HUES64 (cell line): ENCODE results near the gene RNF146.

Experiments
- H3K27ac ChIP-seq: 2 replicates; pipeline ENCODE4 v1.7.0; 2013; ENCODE audit warnings: low read depth, low read length, inconsistent platforms
- H3K27me3 ChIP-seq: 2 replicates; pipeline ENCODE4 v1.6.1; 2013; ENCODE audit warnings: mild to moderate bottlenecking, low read length; ENCODE audit not compliant: insufficient read depth
- H3K36me3 ChIP-seq: 2 replicates; pipeline ENCODE4 v1.6.1; 2013; ENCODE audit warnings: mild to moderate bottlenecking, low read length; ENCODE audit not compliant: insufficient read depth
- H3K4me1 ChIP-seq: 2 replicates; pipeline ENCODE4 v1.6.1; 2013; ENCODE audit warnings: mild to moderate bottlenecking, low read length, moderate library complexity; ENCODE audit not compliant: insufficient read depth
- H3K4me3 ChIP-seq: 2 replicates; pipeline ENCODE4 v1.5.1; 2013; ENCODE audit warnings: mild to moderate bottlenecking, low read length, moderate library complexity
- H3K9ac ChIP-seq: 2 replicates; pipeline ENCODE4 v1.6.1; 2013; ENCODE audit warnings: mild to moderate bottlenecking, low read depth, low read length
- H3K9me3 ChIP-seq: 2 replicates; pipeline ENCODE4 v1.6.1; 2013; ENCODE audit warnings: low read depth, low read length; ENCODE audit not compliant: insufficient read depth
- WGBS: fragments of 150-250, 120-280 bp; methylation state at CpG from one replicate; pipeline ENCODE4 v1.1.7; 2013; ENCODE audit warnings: missing lambda C conversion rate; 5-methylcytosine and 5-hydroxymethylcytosine counted together

RNF146 gene

GRCh38 chr6:127289934-127290333, 23.3 kb downstream of the RNF146 start:
- Histone ChIP-seq H3K27ac (no peak overlapping the region), H3K4me1 (peaks cover 23% of the 10 kb centered on the region), H3K36me3 (peaks cover 63% of the 10 kb centered on the region), H3K9ac (no peak overlapping the region), H3K9me3 (no peaks in the 10 kb centered on the region), H3K27me3 (no peaks in the 10 kb centered on the region), H3K4me3 (no peak overlapping the region)
- 94% methylated on average over 5 of the region's 5 CpGs for WGBS

GRCh38 chr6:127290391-127291265, 24.0 kb downstream of the RNF146 start:
- no peak overlapping the region for H3K9ac ChIP-seq
- no peak overlapping the region for H3K27ac ChIP-seq
- no peaks in the 10 kb centered on the region for H3K9me3 ChIP-seq
- H3K27me3 ChIP-seq: no peaks in the 10 kb centered on the region
- H3K4me1 ChIP-seq: peaks cover 23% of the 10 kb centered on the region
- no peak overlapping the region for H3K4me3 ChIP-seq
- peaks cover 57% of the 10 kb centered on the region for H3K36me3 ChIP-seq
- WGBS: 79% methylated on average over 4 of the region's 4 CpGs

- Histone ChIP-seq H3K27me3 (no peaks in the 10 kb centered on the region), H3K4me3 (no peak overlapping the region), H3K27ac (no peak overlapping the region), H3K9me3 (no peaks in the 10 kb centered on the region), H3K36me3 (peaks cover 50% of the 10 kb centered on the region), H3K9ac (no peak overlapping the region), H3K4me1 (peaks cover 23% of the 10 kb centered on the region)
- 57% methylated on average over 5 of the region's 5 CpGs for WGBS
These were observed 24.8 kb downstream of the RNF146 start for GRCh38 chr6:127291495-127291894.

- Histone ChIP-seq H3K9me3 (peaks cover 14% of the 10 kb centered on the region), H3K27me3 (no peaks in the 10 kb centered on the region), H3K4me3 (no peak overlapping the region), H3K36me3 (peaks cover 36% of the 10 kb centered on the region), H3K4me1 (peaks cover 4% of the 10 kb centered on the region; the same call in 1 of the 2 replicates), H3K27ac (peak overlapping the region; percentile 16; the same call in 1 of the 2 replicates), H3K9ac (no peak overlapping the region)
- WGBS: 94% methylated on average over 4 of the region's 4 CpGs
These were observed 30.9 kb downstream of the RNF146 start for GRCh38 chr6:127297502-127298070.

- no peak overlapping the region for H3K4me3 ChIP-seq
- H3K9ac ChIP-seq: no peak overlapping the region
- peaks cover 4% of the 10 kb centered on the region; the same call in 1 of the 2 replicates for H3K4me1 ChIP-seq
- no peaks in the 10 kb centered on the region for H3K27me3 ChIP-seq
- no peak overlapping the region for H3K27ac ChIP-seq
- H3K36me3 ChIP-seq: peaks cover 32% of the 10 kb centered on the region
- 50% methylated on average over 2 of the region's 2 CpGs for WGBS
- H3K9me3 ChIP-seq: peaks cover 14% of the 10 kb centered on the region
These were observed 31.8 kb downstream of the RNF146 start for GRCh38 chr6:127298475-127298874.

- H3K4me3 ChIP-seq: no peak overlapping the region
- peaks cover 4% of the 10 kb centered on the region; the same call in 1 of the 2 replicates for H3K4me1 ChIP-seq
- H3K9me3 ChIP-seq: peaks cover 14% of the 10 kb centered on the region
- H3K27me3 ChIP-seq: no peaks in the 10 kb centered on the region
- H3K36me3 ChIP-seq: peaks cover 32% of the 10 kb centered on the region
- H3K27ac ChIP-seq: no peak overlapping the region
- 96% methylated on average over 3 of the region's 4 CpGs for WGBS
- no peak overlapping the region for H3K9ac ChIP-seq
These were observed 33.0 kb downstream of the RNF146 start for GRCh38 chr6:127299522-127300240.

GRCh38 chr6:127300411-127300810, 33.7 kb downstream of the RNF146 start:
- Histone ChIP-seq H3K27ac (no peak overlapping the region), H3K36me3 (peaks cover 32% of the 10 kb centered on the region), H3K4me1 (peaks cover 4% of the 10 kb centered on the region; the same call in 1 of the 2 replicates), H3K9me3 (peaks cover 14% of the 10 kb centered on the region), H3K4me3 (no peak overlapping the region), H3K9ac (no peak overlapping the region), H3K27me3 (no peaks in the 10 kb centered on the region)

GRCh38 chr6:127301199-127301700, 34.6 kb downstream of the RNF146 start:
- Histone ChIP-seq H3K9me3 (peaks cover 14% of the 10 kb centered on the region), H3K27me3 (no peaks in the 10 kb centered on the region), H3K27ac (no peak overlapping the region), H3K36me3 (peaks cover 29% of the 10 kb centered on the region), H3K9ac (no peak overlapping the region), H3K4me3 (no peak overlapping the region), H3K4me1 (peaks cover 4% of the 10 kb centered on the region; the same call in 1 of the 2 replicates)
- 99% methylated on average over 5 of the region's 6 CpGs for WGBS

- peaks cover 4% of the 10 kb centered on the region; the same call in 1 of the 2 replicates for H3K4me1 ChIP-seq
- no peaks in the 10 kb centered on the region for H3K27me3 ChIP-seq
- WGBS: 94% methylated on average over 3 of the region's 6 CpGs
- H3K27ac ChIP-seq: no peak overlapping the region
- H3K4me3 ChIP-seq: no peak overlapping the region
- peaks cover 16% of the 10 kb centered on the region for H3K36me3 ChIP-seq
- peaks cover 6% of the 10 kb centered on the region; the same call in 1 of the 2 replicates for H3K9me3 ChIP-seq
- no peak overlapping the region for H3K9ac ChIP-seq
These were observed 36.3 kb downstream of the RNF146 start for GRCh38 chr6:127302728-127303660.

GRCh38 chr6:127303917-127304316, 37.3 kb downstream of the RNF146 start:
- WGBS: 95% methylated on average over 3 of the region's 3 CpGs
- Histone ChIP-seq H3K9me3 (no peaks in the 10 kb centered on the region), H3K27ac (no peak overlapping the region), H3K4me3 (no peak overlapping the region), H3K36me3 (peaks cover 7% of the 10 kb centered on the region; the same call in 1 of the 2 replicates), H3K4me1 (peaks cover 4% of the 10 kb centered on the region; the same call in 1 of the 2 replicates), H3K27me3 (no peaks in the 10 kb centered on the region), H3K9ac (no peak overlapping the region)
